MCF 10A (cell line): Measurements from ENCODE around the gene ADRA2A. TPM values are rescaled to one million over a fixed set of nuclear protein-coding genes. Genes with fewer than 3 reads are reported as not detected.

Source experiments
- BruUV-seq: library from RNA; stranded (reverse); fragments of 400-500 nt; replicated peaks from 2 replicates; lab custom pipeline; 2021; lab: Mats Ljungman, UMichigan
- CTCF ChIA-PET: fragments of 300-600 bp; sonication (Branson Sonifier 250); formaldehyde crosslinking; extraction: SDS; loops from one replicate; lab custom pipeline; 2021; ENCODE audit warnings: antibody characterized with exemption, inconsistent platforms; lab: Yijun Ruan, JAX
- POLR2A ChIA-PET: fragments of 300-600, 350-650 bp; sonication (Branson Sonifier 250); formaldehyde crosslinking; extraction: SDS; loops from one replicate; lab custom pipeline; 2020; ENCODE audit warnings: antibody characterized with exemption, inconsistent platforms; lab: Yijun Ruan, JAX
- DNase-seq: peaks from one replicate; pipeline ENCODE4 v3.0.0-alpha.2; 2018; ENCODE audit not compliant: unreplicated experiment
- H3K27ac Mint-ChIP-seq: one replicate; pipeline ENCODE4 v1.8.0; 2022; ENCODE audit warnings: mild to moderate bottlenecking, low read depth, mixed read lengths; ENCODE audit not compliant: unreplicated experiment
- H3K27me3 Mint-ChIP-seq: one replicate; pipeline ENCODE4 v1.8.0; 2022; ENCODE audit warnings: mixed read lengths; ENCODE audit not compliant: insufficient read depth, unreplicated experiment
- H3K36me3 Mint-ChIP-seq: one replicate; pipeline ENCODE4 v1.8.0; 2022; ENCODE audit warnings: mild to moderate bottlenecking, moderate library complexity, mixed read lengths; ENCODE audit not compliant: insufficient read depth, unreplicated experiment
- H3K4me1 Mint-ChIP-seq: one replicate; pipeline ENCODE4 v1.8.0; 2022; ENCODE audit warnings: mixed read lengths; ENCODE audit not compliant: insufficient read depth, unreplicated experiment
- H3K4me3 Mint-ChIP-seq: one replicate; pipeline ENCODE4 v1.8.0; 2022; ENCODE audit warnings: mild to moderate bottlenecking, moderate library complexity, mixed read lengths; ENCODE audit not compliant: unreplicated experiment
- H3K9me3 Mint-ChIP-seq: one replicate; pipeline ENCODE4 v1.8.0; 2022; ENCODE audit warnings: mixed read lengths; ENCODE audit not compliant: unreplicated experiment
- intact Hi-C: fragments of 100-400 bp; cut with micrococcal nuclease; formaldehyde crosslinking; loops from 2 replicates; pipeline ENCODE4 v1.14.1; 2022
- total RNA-seq: library from RNA; stranded (reverse); gene quantifications from 2 replicates; pipeline ENCODE4 v1.2.3, GENCODE V29; 2022
- TF ChIP-seq, protein P1 (sequence below): fragments of 200-600 bp; IDR thresholded peaks from one replicate; pipeline ENCODE4 v1.8.0; 2022; ENCODE audit warnings: antibody characterized with exemption, mild to moderate bottlenecking; ENCODE audit not compliant: unreplicated experiment

The ADRA2A gene
- total RNA-seq, 1 experiment from 2014 or later, result not detected

DNA sequence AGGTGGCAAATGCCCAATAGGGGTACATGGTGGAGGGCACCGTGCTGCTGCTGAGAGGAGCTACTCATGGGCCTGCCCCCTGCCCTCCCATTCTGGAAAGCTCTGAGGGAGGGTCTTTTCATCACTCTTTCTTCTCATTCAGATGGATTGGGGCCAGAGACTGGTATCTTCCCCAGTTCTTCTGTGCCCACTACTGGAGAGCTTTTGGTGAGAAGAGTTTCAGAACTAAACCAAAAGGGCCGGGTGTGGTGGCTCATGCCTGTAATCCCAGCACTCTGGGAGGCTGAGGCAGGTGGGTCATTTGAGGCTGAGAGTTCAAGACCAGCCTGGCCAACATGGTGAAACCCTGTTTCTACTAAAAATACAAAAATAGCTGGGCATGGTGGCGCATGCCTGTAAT lies 12.5 kb downstream of the ADRA2A start:
- no peaks in the 10 kb centered on the region for H3K27me3 Mint-ChIP-seq
- POLR2A ChIA-PET, result no interaction called here
- H3K36me3 Mint-ChIP-seq, result no peaks in the 10 kb centered on the region
- intact Hi-C loops, result no loop called here
- TF ChIP-seq, protein P1, sequence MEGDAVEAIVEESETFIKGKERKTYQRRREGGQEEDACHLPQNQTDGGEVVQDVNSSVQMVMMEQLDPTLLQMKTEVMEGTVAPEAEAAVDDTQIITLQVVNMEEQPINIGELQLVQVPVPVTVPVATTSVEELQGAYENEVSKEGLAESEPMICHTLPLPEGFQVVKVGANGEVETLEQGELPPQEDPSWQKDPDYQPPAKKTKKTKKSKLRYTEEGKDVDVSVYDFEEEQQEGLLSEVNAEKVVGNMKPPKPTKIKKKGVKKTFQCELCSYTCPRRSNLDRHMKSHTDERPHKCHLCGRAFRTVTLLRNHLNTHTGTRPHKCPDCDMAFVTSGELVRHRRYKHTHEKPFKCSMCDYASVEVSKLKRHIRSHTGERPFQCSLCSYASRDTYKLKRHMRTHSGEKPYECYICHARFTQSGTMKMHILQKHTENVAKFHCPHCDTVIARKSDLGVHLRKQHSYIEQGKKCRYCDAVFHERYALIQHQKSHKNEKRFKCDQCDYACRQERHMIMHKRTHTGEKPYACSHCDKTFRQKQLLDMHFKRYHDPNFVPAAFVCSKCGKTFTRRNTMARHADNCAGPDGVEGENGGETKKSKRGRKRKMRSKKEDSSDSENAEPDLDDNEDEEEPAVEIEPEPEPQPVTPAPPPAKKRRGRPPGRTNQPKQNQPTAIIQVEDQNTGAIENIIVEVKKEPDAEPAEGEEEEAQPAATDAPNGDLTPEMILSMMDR, result no peak
- BruUV-seq, result no TSS peak
- H3K4me3 Mint-ChIP-seq, result no peak overlapping the region
- peaks cover 6% of the 10 kb centered on the region for H3K4me1 Mint-ChIP-seq
- H3K27ac Mint-ChIP-seq, result no peak overlapping the region
- no peaks in the 10 kb centered on the region for H3K9me3 Mint-ChIP-seq
- DNase-seq, result no peak
- CTCF ChIA-PET, result interaction anchor here (0.9 to 5.5 kb wide), 3 partner anchors 13 to 510 kb away, joined by 3 to 45 read pairs (median 3); partner anchors contain the start of gene ADRA2A

DNA sequence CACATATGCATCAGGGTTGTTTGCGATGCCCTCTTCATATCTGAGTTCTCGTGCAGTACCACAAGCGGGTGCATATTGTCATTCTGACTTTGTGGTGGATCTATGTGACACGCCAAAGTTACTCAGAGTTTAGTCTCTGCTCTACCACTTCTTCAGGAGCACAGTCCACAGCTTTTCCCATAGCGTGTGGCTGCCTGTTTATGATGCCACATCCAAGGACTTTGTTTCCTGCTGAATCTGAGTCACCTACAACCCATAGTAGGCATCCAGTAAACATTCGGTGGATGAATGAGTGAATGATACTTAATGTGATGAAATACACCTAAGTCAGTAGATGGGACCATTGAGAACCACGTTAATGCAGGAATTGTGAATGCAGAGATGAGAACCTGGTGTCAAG lies 15.0 kb downstream of the ADRA2A start:
- Mint-ChIP-seq H3K27ac (no peak overlapping the region), H3K4me1 (peaks cover 6% of the 10 kb centered on the region), H3K27me3 (no peaks in the 10 kb centered on the region), H3K4me3 (no peak overlapping the region), H3K36me3 (no peaks in the 10 kb centered on the region), H3K9me3 (no peaks in the 10 kb centered on the region)
- BruUV-seq, result no TSS peak
- DNase-seq, result no peak
- intact Hi-C loops, result no loop called here
- POLR2A ChIA-PET, result no interaction called here
- TF ChIP-seq, protein P1, result no peak
- CTCF ChIA-PET, result no interaction called here

DNA sequence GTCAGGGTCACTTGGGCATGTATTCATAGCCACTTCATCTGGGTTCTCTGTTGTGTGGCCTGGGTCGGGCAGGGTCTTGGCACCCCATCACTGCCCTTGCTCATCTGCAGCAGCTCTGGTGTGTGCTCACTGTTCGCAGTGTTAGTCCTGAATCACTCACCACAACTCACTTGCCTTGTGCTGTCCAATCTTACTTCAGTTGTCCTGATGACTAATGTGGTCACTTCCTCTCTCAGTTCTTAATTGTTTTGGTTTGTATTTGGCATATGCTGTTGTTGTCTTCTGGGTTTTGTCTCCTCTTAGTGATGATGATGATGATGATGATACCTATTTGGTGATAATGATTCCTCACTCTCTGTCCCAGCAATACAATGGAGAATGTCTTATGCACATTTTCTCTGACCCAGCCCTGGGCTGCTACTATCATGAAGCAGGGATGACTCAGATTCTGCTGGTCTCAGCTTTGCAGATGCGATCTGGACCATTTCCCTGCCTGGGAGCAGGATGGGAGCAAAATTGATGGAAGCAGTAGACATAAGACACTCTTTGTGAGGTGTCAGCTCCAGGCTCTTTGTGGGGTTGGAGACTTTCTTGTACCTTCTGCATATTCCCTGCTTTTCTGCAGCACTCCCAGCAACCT lies 17.0 kb downstream of the ADRA2A start:
- POLR2A ChIA-PET, result no interaction called here
- no peaks in the 10 kb centered on the region for H3K9me3 Mint-ChIP-seq
- CTCF ChIA-PET, result interaction anchor here (0.9 kb wide), 1 partner anchor 18 kb away, joined by 3 read pairs; no protein-coding TSS in a partner anchor
- TF ChIP-seq, protein P1, result no peak
- no peak overlapping the region for H3K4me3 Mint-ChIP-seq
- peaks cover 6% of the 10 kb centered on the region for H3K4me1 Mint-ChIP-seq
- intact Hi-C loops, result no loop called here
- DNase-seq, result peak; percentile 40
- H3K27me3 Mint-ChIP-seq, result no peaks in the 10 kb centered on the region
- no TSS peak for BruUV-seq
- no peaks in the 10 kb centered on the region for H3K36me3 Mint-ChIP-seq
- no peak overlapping the region for H3K27ac Mint-ChIP-seq

DNA sequence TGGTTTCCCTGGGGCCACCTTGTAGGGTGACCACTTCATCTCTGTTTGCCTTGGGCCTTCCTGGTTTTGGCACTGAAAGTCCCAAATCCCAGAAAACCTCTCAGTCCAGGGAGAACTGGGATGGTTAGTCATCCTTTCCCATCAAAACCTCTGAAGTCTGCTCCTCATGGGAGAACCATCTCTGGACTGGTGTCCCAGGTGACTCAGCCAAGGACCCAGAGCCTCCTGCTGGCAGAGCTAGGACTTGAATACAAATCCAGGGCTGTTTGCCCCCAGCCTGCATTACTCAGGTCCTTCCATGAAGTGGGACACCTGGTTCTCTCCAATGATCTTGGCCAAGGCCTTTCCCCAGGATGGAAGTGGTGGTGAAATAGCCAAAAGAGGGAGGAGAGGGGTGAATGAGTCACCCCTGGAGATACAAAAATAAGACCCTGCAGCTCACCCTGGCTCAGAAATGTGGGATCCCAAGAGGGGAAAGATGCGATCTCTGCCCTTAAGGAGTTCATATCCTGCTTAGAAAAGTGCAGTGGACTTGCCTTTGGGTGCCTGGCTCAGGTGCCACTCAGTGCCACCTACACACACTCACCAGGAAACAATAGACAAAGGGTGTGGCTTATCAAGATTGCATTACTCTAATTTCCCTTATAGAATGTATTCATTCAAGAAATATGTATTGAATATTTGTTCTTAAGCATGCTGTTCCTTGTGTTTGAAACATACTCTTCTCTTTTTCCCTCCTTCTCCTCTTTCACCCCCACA lies 22.0 kb downstream of the ADRA2A start:
- CTCF ChIA-PET, result no interaction called here

More for the DNA sequence above, 22.0 kb downstream of the ADRA2A start:
- no peak overlapping the region for H3K4me3 Mint-ChIP-seq
- no peaks in the 10 kb centered on the region for H3K9me3 Mint-ChIP-seq
- no TSS peak for BruUV-seq
- H3K27me3 Mint-ChIP-seq, result peaks cover 17% of the 10 kb centered on the region
- DNase-seq, result peak; percentile 42
- intact Hi-C loops, result no loop called here
- peaks cover 10% of the 10 kb centered on the region for H3K4me1 Mint-ChIP-seq
- H3K36me3 Mint-ChIP-seq, result no peaks in the 10 kb centered on the region
- H3K27ac Mint-ChIP-seq, result no peak overlapping the region
- POLR2A ChIA-PET, result interaction anchor here (0.6 kb wide), 1 partner anchor 901 kb away, joined by 3 read pairs; no protein-coding TSS in a partner anchor
- TF ChIP-seq, protein P1, result no peak
